GM23338 (cell line): ENCODE measurements around the gene BHLHA15. TPM values are rescaled to one million over a fixed set of nuclear protein-coding genes. Genes with fewer than 3 reads are reported as not detected.

Experiments
- ATAC-seq: fragments of 200-7000 bp; cut with Tn5 transposase; 3 replicates; pipeline ENCODE4 v1.9.1; 2020
- DNase-seq: peaks from one replicate; pipeline ENCODE4 v3.0.0-alpha.2; 2015; ENCODE audit warnings: low spot score
- H2AFZ ChIP-seq: fragments of 200-600 bp; sonication (generic); 2 replicates; pipeline ENCODE4 v1.8.0; 2016; ENCODE audit warnings: antibody characterized with exemption, mild to moderate bottlenecking, moderate library complexity
- H3F3A ChIP-seq: fragments of 200-600 bp; sonication (generic); replicated peaks from 2 replicates; pipeline ENCODE4 v1.8.0; 2017; ENCODE audit warnings: antibody characterized with exemption, mixed run types, low read depth
- H3K27ac ChIP-seq: fragments of 200-600 bp; sonication (generic); 2 replicates; pipeline ENCODE4 v1.6.1; 2016; ENCODE audit warnings: low read depth
- H3K27me3 ChIP-seq: fragments of 200-600 bp; sonication (generic); 2 replicates; pipeline ENCODE4 v1.8.0; 2016; ENCODE audit warnings: mild to moderate bottlenecking, mixed run types, moderate library complexity; ENCODE audit not compliant: insufficient read depth
- H3K36me3 ChIP-seq: fragments of 200-600 bp; sonication (generic); 2 replicates; pipeline ENCODE4 v1.8.0; 2016; ENCODE audit warnings: mild to moderate bottlenecking; ENCODE audit not compliant: insufficient read depth
- H3K4me1 ChIP-seq: fragments of 200-600 bp; sonication (generic); 2 replicates; pipeline ENCODE4 v1.8.0; 2016; ENCODE audit warnings: mild to moderate bottlenecking, moderate library complexity; ENCODE audit not compliant: insufficient read depth
- H3K4me2 ChIP-seq: fragments of 200-600 bp; sonication (generic); 2 replicates; pipeline ENCODE4 v1.7.1; 2017; ENCODE audit warnings: mixed run types
- H3K4me3 ChIP-seq: fragments of 200-600 bp; sonication (generic); 2 replicates; pipeline ENCODE4 v1.6.1; 2016; ENCODE audit warnings: mixed run types
- H3K79me2 ChIP-seq: fragments of 200-600 bp; sonication (generic); replicated peaks from 2 replicates; pipeline ENCODE4 v1.8.0; 2017; ENCODE audit warnings: mild to moderate bottlenecking; ENCODE audit not compliant: insufficient read depth
- H3K9me2 ChIP-seq: fragments of 200-600 bp; sonication (generic); 2 replicates; pipeline ENCODE4 v1.8.0; 2017; ENCODE audit not compliant: insufficient read depth
- H4K20me1 ChIP-seq: fragments of 200-600 bp; sonication (generic); replicated peaks from 2 replicates; pipeline ENCODE4 v1.8.0; 2017; ENCODE audit warnings: mild to moderate bottlenecking; ENCODE audit not compliant: insufficient read depth
- H3K27ac Mint-ChIP-seq: 2 replicates; pipeline ENCODE4 v1.8.0; 2020; ENCODE audit warnings: inconsistent platforms, mild to moderate bottlenecking, moderate library complexity, mixed read lengths
- H3K27me3 Mint-ChIP-seq: 3 replicates; pipeline ENCODE4 v1.8.0; 2022; ENCODE audit warnings: low read depth, mild to moderate bottlenecking, moderate library complexity, mixed read lengths, inconsistent platforms; ENCODE audit not compliant: insufficient read depth, poor library complexity
- H3K36me3 Mint-ChIP-seq: 3 replicates; pipeline ENCODE4 v1.8.0; 2021; ENCODE audit warnings: low read depth, mild to moderate bottlenecking, inconsistent platforms, moderate library complexity, mixed read lengths
- H3K4me1 Mint-ChIP-seq: 3 replicates; pipeline ENCODE4 v1.8.0; 2020; ENCODE audit warnings: mild to moderate bottlenecking, inconsistent platforms, mixed read lengths
- H3K4me3 Mint-ChIP-seq: 3 replicates; pipeline ENCODE4 v1.8.0; 2021; ENCODE audit warnings: moderate library complexity, mild to moderate bottlenecking, inconsistent platforms, mixed read lengths
- H3K9me3 Mint-ChIP-seq: 3 replicates; pipeline ENCODE4 v1.8.0; 2020; ENCODE audit warnings: moderate library complexity, mild to moderate bottlenecking, inconsistent platforms, mixed read lengths
- CREB1 ChIP-seq: fragments of 250-450 bp; sonication (Bioruptor Pico); IDR thresholded peaks from 2 replicates; pipeline ENCODE4 v1.5.0; 2020; ENCODE audit warnings: low read depth, mild to moderate bottlenecking, moderate library complexity
- EZH2 ChIP-seq: fragments of 200-600 bp; sonication (generic); IDR thresholded peaks from one replicate; pipeline ENCODE4 v1.8.0; 2017; ENCODE audit warnings: antibody characterized with exemption, mild to moderate bottlenecking, low read depth; ENCODE audit not compliant: unreplicated experiment
- EZH2phosphoT487 ChIP-seq: fragments of 200-600 bp; sonication (generic); IDR thresholded peaks from one replicate; pipeline ENCODE4 v1.8.1; 2018; ENCODE audit warnings: antibody characterized with exemption; ENCODE audit not compliant: unreplicated experiment
- JUNB ChIP-seq: IDR thresholded peaks from one replicate; pipeline ENCODE4 v1.6.1; 2016; ENCODE audit warnings: antibody characterized with exemption; ENCODE audit not compliant: unreplicated experiment
- POLR2AphosphoS5 ChIP-seq: IDR thresholded peaks from 2 replicates; pipeline ENCODE4 v1.6.1; 2016; ENCODE audit warnings: antibody characterized with exemption, low read depth
- STAT1 ChIP-seq: IDR thresholded peaks from one replicate; pipeline ENCODE4 v1.6.1; 2016; ENCODE audit warnings: antibody characterized with exemption; ENCODE audit not compliant: unreplicated experiment
- ZNF331 ChIP-seq: fragments of 250-450 bp; sonication (Bioruptor Pico); IDR thresholded peaks from 2 replicates; pipeline ENCODE4 v1.5.0; 2020; ENCODE audit warnings: low read depth, mild to moderate bottlenecking, moderate library complexity
- ZNF462 ChIP-seq: fragments of 250-450 bp; sonication (Bioruptor Pico); IDR thresholded peaks from 2 replicates; pipeline ENCODE4 v1.5.0; 2020; ENCODE audit warnings: mild to moderate bottlenecking, moderate library complexity
- polyA plus RNA-seq: library from polyadenylated mRNA; unstranded; fragments of >200 nt; fragmentation: Nextera tagmentation; extraction: Ambion mirVana; gene quantifications from 2 replicates; pipeline ENCODE4 v1.2.1, GENCODE V29; 2016
- total RNA-seq: library from RNA; depleted of rRNA; stranded (reverse); fragments of >200 nt; shearing (Covaris generic); gene quantifications from 2 replicates; pipeline ENCODE4 v1.2.3, GENCODE V29; 2014

The BHLHA15 gene
- total and polyA plus RNA-seq, 2 experiments from 2014 or later = 1.4 to 8.3 TPM

- Histone ChIP-seq H3F3A (no peaks in the 10 kb centered on the region), H3K4me3 (no peak overlapping the region), H4K20me1 (no peaks in the 10 kb centered on the region), H3K36me3 (no peaks in the 10 kb centered on the region), H3K27me3 (no peaks in the 10 kb centered on the region), H3K27ac (no peak overlapping the region), H3K4me1 (peaks cover 11% of the 10 kb centered on the region; the same call in 1 of the 2 replicates), H2AFZ (no peak overlapping the region), H3K79me2 (no peaks in the 10 kb centered on the region), H3K9me2 (no peaks in the 10 kb centered on the region), H3K4me2 (no peak overlapping the region)
- Mint-ChIP-seq H3K4me1 (peaks cover 15% of the 10 kb centered on the region), H3K27ac (no peak overlapping the region), H3K4me3 (no peak overlapping the region), H3K9me3 (no peaks in the 10 kb centered on the region), H3K36me3 (peaks cover 16% of the 10 kb centered on the region; the same call in 1 of the 3 replicates), H3K27me3 (no peaks in the 10 kb centered on the region)
- ATAC-seq = no peak
- TF ChIP-seq EZH2 (no peak), JUNB (no peak), POLR2AphosphoS5 (no peak), ZNF462 (CRISPR knock-in tag) (no peak), CREB1 (CRISPR knock-in tag) (no peak), ZNF331 (CRISPR knock-in tag) (no peak), EZH2phosphoT487 (no peak), STAT1 (no peak)
- DNase-seq = no peak
Observed at GRCh38 chr7:98186452-98187137, 24.6 kb upstream of the BHLHA15 start.
